Heart left ventricle (tissue), 13 donors: ENCODE measurements around the gene PCDH8.

Source experiments
- POLR2A ChIP-seq, 2 donors: fragments of 450-650 bp; IDR thresholded peaks; one replicate each; pipeline ENCODE4 v1.6.1; 2017; ENCODE audit warnings: antibody characterized with exemption in 2 of 2, mild to moderate bottlenecking in 2 of 2, moderate library complexity in 2 of 2
- TF ChIP-seq, protein P1 (sequence below), 12 donors: fragments of 200-600 bp; sonication (generic) in 4 of 12; IDR thresholded peaks; one replicate each; pipeline versions ENCODE4 v1.5.0 to v1.8.0; 2018 to 2022; ENCODE audit warnings: antibody characterized with exemption in 12 of 12, mild to moderate bottlenecking in 5 of 12
- donor health status: ischemic (EF 13 %, LVEDD 7.1; RV severe dilation, severe dysfunction).
- donor health status: DM: no; HTN: yes; CAD: no.
- donor health status: DM: no; HTN: no; CAD: no.
- donor health status: ischemic (EF 25% LVEDD 6.9; RV normal size, moderate dysfunction).
- donor health status: ischemic (EF 25% LVEDD 5.7; RV mildly dilated, moderate dysfunction).
- donor health status: ischemic (EF 35%, LVEDD 5.7; RV mildly dilated, moderate dysfunction).
- donor health status: nonischemic (EF 11% LVEDD 7.7; RV severe dilation, severe dysfunction).
- donor health status: DM: yes; HTN: yes; CAD: no.
- donor health status: PGD.
- donor health status: ischemic (EF 29% LVEDD 5.4; RV normal size, mild dysfunction).
- donor health status: nonischemic (EF 23%, LVEDD 6.1; RV moderate dilation, normal function).

DNA sequence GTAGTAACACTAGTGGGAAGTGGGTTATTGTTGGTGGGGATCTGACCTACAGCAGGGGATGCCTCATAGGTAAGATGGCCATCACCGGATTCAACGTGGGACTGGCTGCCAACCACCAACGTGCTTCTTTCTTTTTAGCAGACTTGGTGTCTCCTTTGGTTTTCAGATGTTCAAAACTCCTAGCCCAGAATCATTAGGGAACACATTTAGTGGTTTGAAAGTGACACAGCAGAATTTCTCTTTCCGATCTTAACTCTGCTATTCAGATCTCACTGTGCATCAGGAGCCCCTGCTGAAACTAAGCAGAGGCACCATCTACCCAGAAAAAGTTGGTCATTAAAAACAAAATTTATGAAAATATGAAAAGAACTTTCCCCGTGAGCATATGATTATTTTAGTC lies 36.7 kb upstream of the PCDH8 start:
- TF ChIP-seq, protein P1, sequence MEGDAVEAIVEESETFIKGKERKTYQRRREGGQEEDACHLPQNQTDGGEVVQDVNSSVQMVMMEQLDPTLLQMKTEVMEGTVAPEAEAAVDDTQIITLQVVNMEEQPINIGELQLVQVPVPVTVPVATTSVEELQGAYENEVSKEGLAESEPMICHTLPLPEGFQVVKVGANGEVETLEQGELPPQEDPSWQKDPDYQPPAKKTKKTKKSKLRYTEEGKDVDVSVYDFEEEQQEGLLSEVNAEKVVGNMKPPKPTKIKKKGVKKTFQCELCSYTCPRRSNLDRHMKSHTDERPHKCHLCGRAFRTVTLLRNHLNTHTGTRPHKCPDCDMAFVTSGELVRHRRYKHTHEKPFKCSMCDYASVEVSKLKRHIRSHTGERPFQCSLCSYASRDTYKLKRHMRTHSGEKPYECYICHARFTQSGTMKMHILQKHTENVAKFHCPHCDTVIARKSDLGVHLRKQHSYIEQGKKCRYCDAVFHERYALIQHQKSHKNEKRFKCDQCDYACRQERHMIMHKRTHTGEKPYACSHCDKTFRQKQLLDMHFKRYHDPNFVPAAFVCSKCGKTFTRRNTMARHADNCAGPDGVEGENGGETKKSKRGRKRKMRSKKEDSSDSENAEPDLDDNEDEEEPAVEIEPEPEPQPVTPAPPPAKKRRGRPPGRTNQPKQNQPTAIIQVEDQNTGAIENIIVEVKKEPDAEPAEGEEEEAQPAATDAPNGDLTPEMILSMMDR (IDR thresholded peaks at IDR 0.05) = no peak
- no peak for TF ChIP-seq POLR2A (IDR thresholded peaks at IDR 0.05)
